GM23248 (cell line): ENCODE data around the gene INO80.

ENCODE experiments used
- EZH2 ChIP-seq: fragments of 200-600 bp; sonication (generic); IDR thresholded peaks from 2 replicates; pipeline ENCODE4 v1.6.1; 2018; ENCODE audit warnings: antibody characterized with exemption, mild to moderate bottlenecking; ENCODE audit not compliant: insufficient read depth, poor library complexity, severe bottlenecking
- EZH2phosphoT487 ChIP-seq: fragments of 200-600 bp; sonication (generic); IDR thresholded peaks from 2 replicates; pipeline ENCODE4 v1.6.1; 2018; ENCODE audit warnings: antibody characterized with exemption, moderate library complexity, mild to moderate bottlenecking, low read depth; ENCODE audit not compliant: insufficient read depth

GRCh38 chr15:41032079-41032328 is 84.1 kb downstream of the INO80 start:
- no peak for TF ChIP-seq EZH2phosphoT487
- TF ChIP-seq EZH2, result no peak
